Measurements from ENCODE around the gene MAP1LC3B.

Gene MAP1LC3B

GRCh38 chr16:87435372-87436224, 43.5 kb downstream of the MAP1LC3B start:
- DNase-seq: peak in 1 of 2 experiments; percentile 3

GRCh38 chr16:87436225-87437172, 44.4 kb downstream of the MAP1LC3B start:
- DNase-seq: no peak

GRCh38 chr16:87437327-87437726, 45.2 kb downstream of the MAP1LC3B start:
- no peak for DNase-seq

- DNase-seq: no peak
These were observed 45.9 kb downstream of the MAP1LC3B start for GRCh38 chr16:87437911-87438610.

- no peak for DNase-seq
These were observed 46.5 kb downstream of the MAP1LC3B start for GRCh38 chr16:87438611-87438985.

- no peak for DNase-seq
These were observed 47.8 kb downstream of the MAP1LC3B start for GRCh38 chr16:87439926-87440325.

GRCh38 chr16:87441886-87442580, 49.9 kb downstream of the MAP1LC3B start:
- no peak for DNase-seq

GRCh38 chr16:87442581-87442966, 50.4 kb downstream of the MAP1LC3B start:
- no peak for DNase-seq

- DNase-seq: no peak
These were observed 50.9 kb downstream of the MAP1LC3B start for GRCh38 chr16:87443016-87443415.

- DNase-seq: no peak
These were observed 51.8 kb downstream of the MAP1LC3B start for GRCh38 chr16:87443964-87444363.

GRCh38 chr16:87445486-87445885, 53.4 kb downstream of the MAP1LC3B start:
- DNase-seq: no peak

GRCh38 chr16:87446479-87446878, 54.3 kb downstream of the MAP1LC3B start:
- DNase-seq: no peak

- no peak for DNase-seq
These were observed 55.2 kb downstream of the MAP1LC3B start for GRCh38 chr16:87447323-87447722.

GRCh38 chr16:87448866-87449265, 56.7 kb downstream of the MAP1LC3B start:
- no peak for DNase-seq

- DNase-seq: no peak
These were observed 59.6 kb downstream of the MAP1LC3B start for GRCh38 chr16:87451563-87452210.

- no peak for DNase-seq
These were observed 61.2 kb downstream of the MAP1LC3B start for GRCh38 chr16:87453326-87453725.

Data from Kasumi-1 (cell line).